ENCODE measurements around the gene SLC1A3.

The SLC1A3 gene

DNA sequence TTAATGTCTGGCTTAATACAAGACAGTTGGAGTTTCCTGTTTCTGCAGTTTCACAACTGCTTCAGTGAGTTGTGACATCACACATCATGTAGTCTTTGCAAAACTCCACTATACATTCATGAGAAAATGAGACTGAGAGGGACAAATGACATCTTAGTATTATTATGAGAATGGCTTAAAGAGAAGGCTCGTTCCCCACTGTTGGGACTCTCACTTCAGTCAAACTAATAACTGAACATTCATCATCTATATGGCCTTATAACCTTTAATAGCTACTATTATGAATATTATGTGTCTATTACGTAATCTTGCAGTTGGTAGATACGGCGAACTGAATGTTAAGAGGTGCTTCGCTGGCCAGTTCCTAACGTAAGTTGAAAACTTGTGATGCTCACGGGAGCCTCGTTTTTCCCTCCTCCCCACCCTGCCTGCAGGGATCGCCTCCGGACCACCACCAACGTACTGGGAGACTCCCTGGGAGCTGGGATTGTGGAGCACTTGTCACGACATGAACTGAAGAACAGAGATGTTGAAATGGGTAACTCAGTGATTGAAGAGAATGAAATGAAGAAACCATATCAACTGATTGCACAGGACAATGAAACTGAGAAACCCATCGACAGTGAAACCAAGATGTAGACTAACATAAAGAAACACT is 79.4 kb downstream of the SLC1A3 start:
- DNase-seq (ENCODE audit: low read depth in 2 of 2) = no peak

DNA sequence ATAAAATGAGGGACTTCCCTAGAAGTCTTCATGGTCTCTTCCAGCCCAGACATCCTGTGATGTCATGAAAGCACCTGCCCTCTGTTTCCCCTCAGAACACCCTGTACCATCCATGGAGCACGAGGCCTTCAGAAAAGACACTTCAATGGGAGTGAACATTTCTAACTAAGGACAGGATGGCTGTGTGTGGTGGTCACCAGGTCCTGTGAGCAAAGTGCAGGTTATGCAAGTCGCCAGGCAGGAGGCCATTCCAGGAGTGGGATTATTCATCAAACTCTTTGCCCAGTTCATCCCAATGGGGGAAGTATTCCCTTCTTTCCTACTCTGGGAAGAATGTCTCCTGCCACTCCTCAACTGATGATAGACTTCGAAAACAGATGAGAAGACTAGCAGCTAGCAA is 80.5 kb downstream of the SLC1A3 start:
- DNase-seq (ENCODE audit: low read depth in 2 of 2) = no peak

DNA sequence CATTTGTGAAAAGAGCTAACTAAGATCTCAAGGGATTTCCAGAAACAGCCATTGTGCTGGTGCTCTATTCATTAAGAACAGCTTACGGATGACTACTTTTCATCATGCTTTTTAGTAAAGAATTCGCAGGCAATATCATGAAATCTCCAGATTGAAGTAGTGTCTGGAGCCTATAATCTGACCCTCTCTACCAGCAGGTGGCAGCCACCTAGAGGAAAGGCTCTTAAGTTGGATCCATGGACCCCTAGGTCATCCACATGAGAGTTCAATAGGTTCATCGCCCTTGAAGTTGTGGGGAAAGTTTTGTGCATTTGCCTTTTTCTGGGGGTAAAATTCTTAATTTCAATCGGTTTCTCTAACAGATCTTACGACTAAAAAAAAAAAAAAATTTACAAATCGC is 82.3 kb downstream of the SLC1A3 start:
- DNase-seq (ENCODE audit: low read depth in 2 of 2) = no peak

DNA sequence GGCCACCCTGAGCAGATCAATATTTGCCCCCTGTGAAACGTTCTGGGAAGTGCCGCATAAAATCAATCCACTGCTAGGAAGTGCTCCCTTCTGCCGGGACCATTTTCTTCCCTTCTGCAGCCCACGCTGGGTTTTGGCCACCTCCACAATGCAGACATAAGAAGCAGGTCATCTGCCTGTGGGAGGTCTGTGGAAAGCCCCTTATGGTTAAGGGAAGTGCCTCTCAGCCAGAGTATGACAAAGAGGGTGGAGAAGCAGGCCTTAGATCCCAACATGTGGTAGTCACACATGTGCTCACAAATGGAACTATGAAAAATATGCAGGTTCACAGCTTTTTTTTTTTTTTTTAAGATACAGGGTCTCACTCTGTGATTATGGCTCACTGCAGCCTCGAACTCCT is 82.8 kb downstream of the SLC1A3 start:
- no peak for DNase-seq (ENCODE audit: low read depth in 2 of 2)

DNA sequence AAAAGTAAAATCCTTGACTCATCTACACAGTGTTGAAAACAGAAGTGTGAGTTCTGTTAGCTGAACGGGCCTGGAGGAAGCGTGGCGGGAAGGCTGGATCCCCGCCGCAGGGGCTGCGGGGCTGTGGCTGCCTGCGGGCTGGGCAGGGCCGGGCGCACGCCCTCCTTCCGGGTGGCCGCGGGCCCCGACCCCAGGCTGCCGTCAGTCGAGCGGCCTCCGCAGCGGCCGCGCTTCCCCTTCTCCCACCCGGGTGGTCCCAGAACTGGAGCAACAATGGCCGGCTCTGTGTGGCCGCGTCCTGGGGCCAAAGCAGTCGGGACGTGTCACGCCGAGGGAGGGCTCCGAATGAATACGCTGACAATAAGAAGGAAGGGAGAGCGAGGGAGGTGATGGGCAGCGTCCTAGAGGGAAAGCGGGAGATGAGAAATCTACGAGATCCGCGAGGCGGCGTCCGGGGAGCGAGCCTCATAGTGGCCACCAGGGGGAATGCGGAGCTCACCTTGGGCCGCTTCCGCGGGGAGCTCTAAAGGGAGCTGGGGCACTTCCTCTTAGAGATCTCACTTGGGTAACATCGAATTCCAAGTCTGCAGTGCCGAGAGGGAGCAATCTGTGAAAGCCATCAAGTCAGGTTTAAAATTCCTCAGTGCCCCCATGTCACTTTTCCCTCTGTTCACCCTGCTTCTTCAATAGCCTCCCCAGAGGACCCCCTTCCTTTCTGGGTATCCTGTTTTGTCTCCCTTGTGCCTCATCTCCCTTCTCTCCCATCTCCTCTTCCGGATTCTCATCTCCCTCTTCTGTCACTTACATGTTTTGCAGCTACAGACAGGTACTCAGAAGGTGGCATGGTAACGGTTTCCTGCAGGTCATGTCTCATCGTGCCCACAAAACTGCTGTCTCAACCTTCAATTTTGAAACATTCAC is 83.9 kb downstream of the SLC1A3 start:
- DNase-seq (ENCODE audit: low read depth in 2 of 2) = peak; percentile 54 to 64

DNA sequence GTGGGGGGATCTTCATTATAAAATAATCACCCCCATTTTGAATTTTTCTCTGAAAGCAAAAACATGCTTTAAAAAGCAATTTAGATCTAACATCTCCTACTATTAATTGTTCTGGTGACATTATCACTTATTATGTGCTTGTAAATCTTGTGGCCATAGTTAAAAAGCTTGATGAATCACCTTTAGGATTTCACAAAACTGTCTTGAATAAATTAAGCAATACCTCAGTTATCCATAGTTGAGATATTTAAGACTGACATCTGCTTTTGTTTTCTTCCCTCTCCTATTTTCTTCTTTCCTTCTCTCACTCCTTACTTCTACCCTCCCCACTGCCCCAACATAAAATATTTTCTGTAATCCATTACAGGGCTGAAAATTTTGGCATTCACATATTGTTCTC is 84.8 kb downstream of the SLC1A3 start:
- no peak for DNase-seq (ENCODE audit: low read depth in 2 of 2)

DNA sequence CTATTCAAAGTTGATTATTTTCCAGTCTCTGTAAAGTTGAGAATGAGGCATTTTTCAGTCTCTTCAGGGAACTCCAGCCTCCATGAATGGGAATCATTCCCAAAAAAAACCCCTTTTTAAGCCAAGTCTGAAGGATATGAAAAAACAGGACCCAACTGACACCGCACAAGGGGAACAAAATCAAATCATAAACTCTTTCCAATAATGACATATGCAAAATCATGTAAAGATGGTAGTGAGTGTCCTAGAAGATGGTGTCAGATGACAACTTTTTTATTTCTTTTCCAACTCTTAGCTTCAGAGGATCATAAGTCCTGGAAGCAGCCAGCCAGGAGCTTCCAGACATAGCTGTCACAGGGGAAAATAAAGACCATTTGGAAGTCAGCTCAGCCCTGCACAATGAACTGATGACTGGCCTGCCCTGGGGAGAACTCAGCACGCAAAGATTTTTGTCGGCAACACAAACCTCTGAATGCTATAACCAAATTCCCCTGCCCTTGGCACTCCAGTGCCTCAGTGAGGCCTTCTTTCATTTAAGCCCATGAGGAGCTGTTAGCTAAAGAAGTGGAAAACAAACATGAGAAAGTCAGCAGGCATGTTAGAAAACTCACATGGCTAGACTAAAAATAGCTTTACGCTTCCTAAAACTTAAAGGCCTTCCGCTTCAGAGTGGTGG is 85.4 kb downstream of the SLC1A3 start:
- DNase-seq (ENCODE audit: low read depth in 2 of 2) = no peak

DNA sequence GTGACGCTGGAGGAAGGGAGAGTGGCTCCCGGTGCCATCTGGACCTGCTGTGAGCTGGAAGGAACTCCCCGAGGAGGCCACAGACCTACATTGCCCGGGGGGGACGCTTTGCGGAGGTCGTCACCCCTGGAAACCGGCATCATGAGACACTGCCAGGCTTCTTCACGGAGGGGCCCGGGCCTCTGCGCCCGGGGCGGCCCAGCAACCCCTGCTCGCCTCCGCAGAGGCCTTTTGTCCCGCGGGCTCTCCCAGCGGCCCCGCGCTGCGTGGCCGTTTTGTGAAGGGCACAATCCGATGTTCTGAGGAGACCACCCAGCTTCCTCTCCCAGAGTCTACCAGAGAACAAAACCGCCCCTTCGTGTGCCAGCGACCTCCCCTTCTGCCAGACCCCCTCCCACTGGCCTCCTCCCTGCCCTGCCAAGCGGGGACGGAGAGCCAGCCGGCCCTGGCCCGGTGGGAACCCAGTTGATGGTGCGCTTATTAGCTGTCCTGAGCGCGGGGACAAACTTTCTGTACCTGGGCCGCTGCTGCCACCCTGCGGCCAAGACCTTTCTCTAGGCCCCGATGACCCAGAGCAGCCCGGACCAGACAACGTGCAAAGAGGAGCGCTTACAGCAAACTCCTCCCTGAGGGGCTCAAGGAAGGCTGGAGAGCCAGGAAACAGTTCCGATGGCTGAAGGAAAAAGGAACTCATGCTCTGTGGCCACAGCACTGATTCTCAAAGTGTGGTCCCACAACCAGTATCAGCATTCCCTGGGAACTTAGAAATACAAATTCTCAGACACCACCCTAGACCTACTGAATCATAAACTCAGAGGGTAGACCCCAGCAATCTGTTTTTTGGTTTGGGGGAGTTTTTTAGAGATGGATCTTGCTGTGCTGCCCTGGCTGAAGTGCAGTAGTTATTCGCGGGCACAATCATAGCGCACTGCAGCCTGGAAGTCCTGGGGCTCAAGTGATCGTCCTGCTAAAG is 86.7 kb downstream of the SLC1A3 start:
- DNase-seq (ENCODE audit: low read depth in 2 of 2) = peak in 1 of 2 donors; percentile 22

DNA sequence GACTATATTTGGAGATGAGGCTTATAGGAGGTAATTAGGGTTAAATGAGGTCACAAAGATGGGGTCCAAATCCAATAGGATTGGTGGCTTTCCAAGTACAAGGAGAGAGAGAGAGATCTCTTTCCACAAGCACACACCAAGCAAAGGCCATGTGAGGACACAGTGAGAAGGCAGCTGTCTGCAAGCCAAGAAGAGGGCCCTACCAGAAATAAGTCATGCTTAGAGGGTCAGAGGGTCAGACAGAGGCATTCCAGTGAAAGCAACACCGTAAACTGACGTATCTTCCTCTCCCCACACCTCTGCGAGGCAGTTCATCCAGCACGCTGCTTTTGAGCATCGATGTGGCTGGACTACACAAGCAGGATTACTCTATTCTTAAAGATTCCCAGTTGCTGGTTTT is 87.9 kb downstream of the SLC1A3 start:
- DNase-seq (ENCODE audit: low read depth in 2 of 2) = no peak

DNA sequence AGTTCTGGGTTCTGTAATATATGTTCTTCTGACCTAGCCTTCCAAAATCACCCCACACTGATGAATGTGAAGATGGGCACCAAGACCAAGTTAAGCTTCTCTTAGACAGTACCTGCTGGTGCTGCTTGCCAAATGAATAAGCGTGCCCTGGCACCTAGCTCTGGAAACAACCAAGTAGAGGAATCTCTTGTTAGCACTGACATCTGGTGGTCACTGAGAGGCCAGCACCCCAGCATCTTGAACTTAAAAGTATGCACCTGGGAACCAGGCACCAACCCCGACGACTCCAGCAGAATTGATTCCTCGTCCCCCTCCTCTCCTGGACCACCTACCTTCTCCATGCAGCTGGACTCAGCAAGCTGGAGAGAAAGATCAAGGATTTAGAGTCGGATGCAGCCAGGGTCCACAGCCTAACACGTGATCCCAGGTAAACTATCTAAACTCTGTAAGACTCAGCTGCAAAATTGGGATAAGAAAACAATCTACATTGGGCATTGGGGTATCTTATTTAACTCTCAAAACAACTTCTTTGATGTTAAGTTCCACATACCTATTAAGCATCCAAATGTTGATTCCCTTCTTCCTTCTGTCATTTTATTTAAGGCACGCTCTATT is 89.8 kb downstream of the SLC1A3 start:
- DNase-seq (ENCODE audit: low read depth in 2 of 2) = no peak

DNA sequence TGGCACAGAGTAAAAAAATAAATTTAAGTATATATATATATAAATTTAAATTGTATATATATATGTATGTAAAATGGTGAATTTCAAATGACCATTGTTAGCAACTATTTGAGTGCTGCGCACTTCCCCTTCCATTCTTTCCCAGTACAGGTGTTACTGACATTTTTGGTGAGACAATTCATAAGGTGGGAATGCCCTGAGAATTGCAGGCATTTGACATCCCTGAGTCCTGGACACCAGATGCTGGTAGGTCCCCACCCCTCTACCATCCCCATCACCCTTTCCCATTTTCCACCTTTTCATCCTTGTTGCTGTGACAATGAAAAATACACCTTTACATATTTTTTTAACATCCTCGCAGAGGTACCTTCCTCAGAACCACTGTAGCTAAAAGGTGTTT is 91.6 kb downstream of the SLC1A3 start:
- no peak for DNase-seq (ENCODE audit: low read depth in 2 of 2)

DNA sequence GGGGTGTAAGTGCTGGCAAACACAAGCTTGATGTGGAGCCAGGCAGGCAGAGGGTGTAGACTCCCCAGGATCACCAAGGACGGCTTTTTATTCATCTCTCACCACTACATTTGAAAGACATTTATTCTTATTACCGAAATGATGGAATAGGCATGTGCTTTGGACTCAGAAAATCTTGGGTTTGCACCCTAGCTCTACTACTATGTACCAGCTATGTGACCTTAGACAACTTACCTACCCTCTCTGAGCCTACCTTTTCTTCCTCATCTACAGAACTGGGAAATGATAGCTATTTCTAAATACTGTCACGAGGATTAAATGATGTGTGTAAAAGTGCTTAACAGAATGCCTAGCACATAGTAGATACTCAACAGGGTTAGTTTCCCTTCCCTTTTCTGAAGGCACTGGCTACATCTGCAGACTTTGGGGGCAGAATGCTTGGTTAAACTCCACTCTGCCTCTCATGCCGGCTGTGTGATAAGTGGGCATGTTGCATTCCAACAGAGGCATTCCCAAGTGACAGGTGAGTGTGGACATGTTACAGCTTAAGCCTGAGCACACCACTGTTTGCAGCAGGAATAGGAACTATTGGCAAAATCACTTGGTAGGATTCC is 94.8 kb downstream of the SLC1A3 start:
- DNase-seq (ENCODE audit: low read depth in 2 of 2) = no peak

DNA sequence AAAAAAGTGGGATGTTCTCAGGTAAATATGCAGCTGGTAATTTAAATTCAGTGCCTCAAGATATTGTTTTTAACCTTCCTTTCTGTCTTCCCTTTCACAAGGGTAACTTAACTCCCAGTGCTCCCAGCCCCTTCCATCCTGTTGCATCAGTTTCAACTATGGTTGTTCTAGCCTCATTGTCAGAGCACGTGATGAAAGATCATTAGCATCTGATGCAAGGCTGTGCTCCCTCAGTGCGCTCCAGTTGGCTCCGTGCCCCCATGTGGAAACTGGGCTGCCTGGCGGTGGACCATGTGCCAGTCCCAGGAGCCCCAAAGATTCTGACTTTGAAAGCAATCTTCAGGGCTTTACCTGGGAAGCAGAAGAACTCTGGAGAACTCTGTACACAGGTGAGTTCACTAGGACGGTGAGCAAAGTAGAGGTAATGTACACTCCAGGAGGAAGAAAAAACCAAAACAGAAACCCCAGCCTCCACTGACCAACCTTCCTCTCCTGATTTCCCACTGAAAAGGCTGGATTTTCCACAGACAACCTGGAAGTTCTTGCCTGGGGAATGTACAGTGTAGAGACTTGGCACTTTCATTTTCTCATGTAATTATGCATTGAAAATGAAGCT is 96.9 kb downstream of the SLC1A3 start:
- DNase-seq (ENCODE audit: low read depth in 2 of 2) = no peak

DNA sequence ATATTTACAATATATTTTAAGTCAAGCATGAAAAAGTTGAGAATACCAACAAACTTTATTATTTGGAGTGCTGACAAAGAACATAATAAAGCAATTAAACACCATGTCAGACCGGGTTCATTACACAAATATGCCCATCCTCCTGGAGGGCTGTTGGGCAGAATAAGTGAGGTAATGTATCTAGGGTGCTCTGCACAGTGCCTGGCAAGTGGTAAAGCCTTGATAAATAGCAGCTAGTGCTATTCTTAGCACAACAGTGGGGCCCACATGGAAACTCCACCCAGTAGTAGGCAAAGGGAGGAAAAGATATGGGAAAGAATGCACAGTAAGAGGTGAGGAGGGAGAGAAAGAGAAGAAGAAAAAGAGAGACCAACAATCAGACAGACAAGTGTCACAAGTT is 97.7 kb downstream of the SLC1A3 start:
- DNase-seq (ENCODE audit: low read depth in 2 of 2) = no peak

DNA sequence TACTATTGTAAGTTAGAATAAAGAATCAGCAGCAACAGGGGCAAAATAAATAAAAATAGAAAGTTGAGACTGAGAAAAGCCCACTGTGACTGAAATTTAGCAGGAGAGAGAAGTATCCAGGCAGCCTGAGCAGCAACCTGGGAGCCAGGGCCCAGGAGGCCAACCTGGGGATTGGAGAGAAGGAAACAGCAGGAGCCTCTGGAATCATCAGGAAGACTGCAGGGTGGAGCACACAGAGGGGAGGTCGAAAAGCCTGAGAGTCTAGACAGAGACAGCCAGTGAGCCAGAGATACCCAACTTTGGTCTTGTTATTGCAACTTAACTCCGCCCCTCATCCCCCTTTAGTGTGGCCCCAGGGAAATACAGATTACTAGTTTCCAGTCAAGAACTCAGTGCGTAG is 98.6 kb downstream of the SLC1A3 start:
- no peak for DNase-seq (ENCODE audit: low read depth in 2 of 2)

DNA sequence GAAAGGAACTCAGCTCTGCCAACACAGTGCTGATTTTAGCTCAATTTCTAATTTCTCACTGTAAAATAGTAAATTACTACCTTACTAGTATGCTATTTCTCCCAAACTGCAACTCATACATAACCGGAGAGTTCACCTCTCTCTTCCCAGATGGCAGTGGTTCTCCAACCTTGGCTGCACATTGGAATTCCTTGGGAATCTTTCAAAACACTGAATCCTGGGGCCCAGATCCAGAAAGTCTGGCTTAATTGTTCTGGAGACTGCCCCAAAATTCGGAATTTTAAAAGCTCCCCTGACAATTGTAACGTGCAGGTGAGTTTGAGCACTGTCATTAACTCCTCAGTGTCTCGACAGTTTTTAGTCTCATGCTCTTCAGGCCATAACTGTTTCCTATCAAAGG is 100.3 kb downstream of the SLC1A3 start:
- no peak for DNase-seq (ENCODE audit: low read depth in 2 of 2)

DNA sequence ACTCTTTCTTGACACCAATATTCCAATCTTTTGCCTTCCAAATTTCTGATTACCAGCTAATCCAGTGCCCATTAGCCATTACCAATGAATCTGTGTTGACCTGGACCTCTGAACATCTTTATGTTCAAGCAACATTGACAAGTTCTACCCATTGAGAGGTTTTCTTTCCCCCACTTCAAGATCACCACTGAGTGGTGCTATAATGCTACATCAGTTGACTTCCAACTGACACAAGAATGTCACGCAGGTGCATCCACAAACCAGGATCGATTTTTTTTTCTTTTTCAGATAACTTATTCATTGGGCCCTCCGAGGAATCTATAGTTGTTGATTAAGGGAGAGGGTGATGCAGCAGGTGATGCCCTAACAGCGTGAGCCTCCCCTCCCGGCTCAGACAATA is 102.6 kb downstream of the SLC1A3 start:
- no peak for DNase-seq (ENCODE audit: low read depth in 2 of 2)

DNA sequence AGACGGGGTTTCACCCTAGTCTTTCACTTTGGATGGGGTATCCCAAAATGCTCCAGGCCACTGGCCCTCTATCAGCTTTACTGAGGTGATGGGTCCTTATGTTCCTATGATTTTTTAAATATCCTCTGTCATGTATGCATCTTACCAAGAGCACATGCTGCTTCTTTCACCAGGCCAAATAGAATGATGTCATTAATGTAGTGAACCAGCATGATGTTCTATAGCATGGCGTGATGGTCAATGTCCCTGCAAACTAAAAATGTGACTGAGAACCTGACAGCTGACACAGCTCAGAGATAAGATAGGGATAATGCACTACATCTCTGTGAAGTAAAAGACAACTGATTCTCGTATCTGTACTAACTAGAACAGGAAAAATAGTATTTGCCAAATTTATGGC is 103.6 kb downstream of the SLC1A3 start:
- no peak for DNase-seq (ENCODE audit: low read depth in 2 of 2)

DNA sequence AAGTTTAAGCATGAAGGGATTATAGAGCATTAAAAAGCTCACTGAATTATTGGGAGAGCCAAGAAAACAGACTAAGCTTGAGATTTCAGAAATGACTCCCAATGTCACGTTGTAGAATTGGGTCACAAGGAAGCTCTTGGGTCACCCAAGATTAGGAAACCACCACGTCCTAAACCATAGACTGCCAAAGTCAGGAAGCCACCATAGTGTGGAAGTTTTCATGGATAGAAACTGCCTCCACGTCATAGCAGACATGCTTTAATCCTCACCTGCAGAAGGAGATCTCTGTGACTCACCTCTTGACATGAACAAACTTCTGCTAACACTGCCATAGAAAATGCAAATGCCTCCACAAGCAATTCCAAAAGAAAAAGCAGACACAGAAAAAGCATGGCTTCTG is 106.3 kb downstream of the SLC1A3 start:
- no peak for DNase-seq (ENCODE audit: low read depth in 2 of 2)

DNA sequence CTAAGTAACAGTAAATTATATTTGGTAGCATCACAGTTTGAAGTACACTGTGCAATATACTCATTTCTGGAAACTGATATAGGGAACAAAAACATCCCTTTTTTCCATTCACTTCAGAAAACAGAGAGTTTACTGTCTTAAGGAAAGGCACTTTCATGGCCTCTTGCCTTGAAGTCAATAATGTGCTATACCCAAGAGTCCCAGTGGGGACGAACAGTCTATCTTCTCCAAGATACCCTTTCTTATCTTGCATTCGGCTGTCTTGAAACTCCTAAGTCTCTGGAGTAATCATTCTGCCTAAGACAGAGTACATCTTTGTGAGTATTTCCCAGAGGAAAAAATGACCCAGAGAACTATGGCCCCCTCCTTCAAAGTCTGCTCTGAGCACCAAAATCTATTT is 107.1 kb downstream of the SLC1A3 start:
- DNase-seq (ENCODE audit: low read depth in 2 of 2) = no peak
